HuH-7.5 (cell line): Measurements from ENCODE around the gene TMEM229B.

Source experiments
- DNase-seq: peaks from one replicate; pipeline ENCODE4 v3.0.0; 2011; ENCODE audit warnings: low spot score

The TMEM229B gene

DNA sequence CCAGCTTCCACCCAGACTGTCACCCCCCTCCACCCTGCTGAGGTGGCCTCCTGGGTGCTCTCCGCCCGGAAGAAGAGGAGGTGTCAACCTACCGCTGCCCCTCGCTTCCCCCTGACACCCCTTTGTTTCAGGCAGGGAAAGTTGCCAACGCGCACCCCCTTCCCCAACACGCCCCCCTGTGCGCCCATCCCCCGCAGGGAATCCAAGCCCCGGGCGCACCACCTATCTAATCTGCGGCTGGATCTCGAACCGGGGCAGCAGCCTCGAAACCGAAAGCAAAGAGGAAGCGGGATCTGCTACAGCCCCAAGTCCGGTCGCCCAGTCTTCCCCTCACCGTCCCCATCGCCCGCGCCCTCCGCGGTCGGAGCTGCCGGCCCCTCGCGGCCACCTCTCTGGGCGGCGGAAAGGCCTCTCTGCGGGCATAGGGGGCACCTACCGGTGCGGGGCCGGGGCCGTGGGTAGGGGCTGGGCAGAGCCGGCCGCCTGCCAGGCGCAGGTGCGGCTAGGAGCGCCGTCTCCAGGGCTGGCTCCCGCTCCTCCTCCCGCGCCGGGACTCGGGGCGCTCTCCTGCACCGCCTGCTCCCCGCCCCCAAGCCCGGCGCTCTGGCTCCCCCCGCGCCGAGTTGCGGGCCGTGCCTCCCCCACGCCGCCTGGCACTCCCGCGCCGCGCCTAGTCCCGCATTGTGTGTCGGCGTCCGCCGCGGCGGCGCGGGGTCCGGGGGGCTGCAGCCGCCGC lies 26.3 kb upstream of the TMEM229B start:
- no peak for DNase-seq

DNA sequence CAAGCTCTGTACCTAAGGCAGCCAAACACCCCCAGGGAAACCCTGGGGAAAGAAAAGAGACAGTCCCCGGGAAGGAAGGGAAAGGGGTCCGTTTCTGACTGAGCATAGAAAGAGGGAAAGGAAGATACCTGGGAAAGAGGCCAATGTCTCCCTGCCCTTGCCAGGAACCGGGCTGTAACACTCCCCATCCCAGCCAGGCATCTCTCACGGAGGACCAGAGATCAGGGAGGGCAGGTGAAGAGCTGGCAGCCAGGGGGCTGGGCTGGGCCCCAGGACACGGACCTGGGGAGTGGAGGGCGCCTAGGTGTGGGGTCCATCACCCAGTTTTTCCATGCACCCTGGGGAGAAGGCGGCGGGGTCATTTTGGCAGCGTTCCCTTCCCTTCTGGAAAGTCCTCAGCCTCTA lies 25.7 kb upstream of the TMEM229B start:
- no peak for DNase-seq

DNA sequence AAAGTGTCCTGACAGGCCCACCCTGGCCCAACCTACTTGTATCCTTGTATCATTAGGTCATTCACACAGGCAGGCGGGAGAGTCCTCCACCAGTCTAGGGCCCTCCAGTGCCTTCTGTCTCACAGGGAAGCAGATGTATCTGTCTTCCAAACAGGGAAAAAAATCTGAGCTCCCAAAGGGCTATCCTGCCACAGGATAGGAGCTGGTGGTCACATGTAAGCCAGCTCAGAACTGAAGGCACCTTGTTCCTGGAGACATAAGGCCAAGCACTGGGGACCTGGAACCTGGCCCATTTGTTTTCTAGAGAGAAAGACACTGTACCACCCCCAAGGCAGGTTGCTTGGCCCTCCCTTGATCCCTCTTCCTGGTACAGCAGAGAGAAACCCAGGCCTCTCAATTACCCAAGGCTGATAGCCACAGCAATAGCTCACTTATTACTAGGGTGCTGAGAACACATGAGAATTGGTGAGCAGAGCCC lies 25.1 kb upstream of the TMEM229B start:
- DNase-seq, result no peak

DNA sequence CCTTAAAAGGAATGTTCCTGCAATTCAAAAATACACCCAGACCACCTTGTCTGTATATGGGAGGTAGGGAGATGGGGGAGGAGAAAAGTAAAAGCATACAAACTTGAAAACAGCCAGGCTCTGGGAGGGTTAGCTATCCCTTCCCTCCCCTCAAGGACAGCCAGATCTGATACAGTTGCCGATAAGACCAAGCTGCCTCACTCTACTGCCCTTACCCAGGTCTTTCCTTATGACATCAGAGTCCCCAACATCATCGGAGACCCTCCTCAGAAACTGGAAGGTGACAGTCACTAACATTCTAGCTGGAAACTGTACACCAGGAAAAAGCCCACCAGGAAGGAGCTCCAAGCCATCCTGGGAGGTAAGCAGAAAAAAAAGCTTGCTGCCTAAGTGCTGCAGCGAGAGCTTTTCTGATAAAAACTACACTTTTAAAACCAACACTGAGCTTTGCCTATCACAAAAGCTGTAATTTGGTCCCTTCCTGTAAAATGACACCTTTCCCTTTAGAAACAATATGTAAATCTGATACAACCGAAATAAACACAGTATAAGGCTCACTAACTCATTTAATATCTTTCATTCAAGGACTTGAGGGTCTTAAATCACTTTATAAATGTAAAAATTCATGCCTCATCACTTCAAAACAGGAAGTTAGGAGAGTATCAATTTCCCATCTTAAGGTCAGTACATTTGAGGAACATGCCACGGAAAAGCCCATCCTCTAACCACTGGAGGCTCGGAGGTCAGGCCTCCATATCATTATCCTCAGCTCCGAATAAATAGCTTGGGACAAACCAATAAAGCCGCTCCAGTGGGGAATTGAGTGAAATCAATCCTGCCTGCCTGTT lies 24.2 kb upstream of the TMEM229B start:
- no peak for DNase-seq

DNA sequence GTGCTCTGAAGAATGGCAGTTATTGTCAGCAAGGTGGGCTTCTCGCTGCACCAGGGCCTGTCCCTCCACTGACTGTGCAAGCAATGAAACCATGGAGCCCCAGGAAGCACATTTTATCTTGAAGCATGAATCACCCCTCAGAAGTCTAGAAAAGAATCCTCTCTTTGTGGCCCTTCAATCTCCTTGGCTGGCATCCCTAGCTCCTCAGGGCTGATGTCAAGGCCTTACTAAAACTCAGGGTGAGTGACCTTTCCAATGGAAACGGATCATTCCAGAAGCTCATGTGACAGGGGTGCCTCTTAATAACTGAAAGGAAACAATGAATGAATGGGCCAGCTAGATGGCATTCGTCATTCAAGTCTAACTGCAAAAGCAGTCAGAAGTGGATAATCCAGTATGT lies 22.3 kb upstream of the TMEM229B start:
- no peak for DNase-seq

DNA sequence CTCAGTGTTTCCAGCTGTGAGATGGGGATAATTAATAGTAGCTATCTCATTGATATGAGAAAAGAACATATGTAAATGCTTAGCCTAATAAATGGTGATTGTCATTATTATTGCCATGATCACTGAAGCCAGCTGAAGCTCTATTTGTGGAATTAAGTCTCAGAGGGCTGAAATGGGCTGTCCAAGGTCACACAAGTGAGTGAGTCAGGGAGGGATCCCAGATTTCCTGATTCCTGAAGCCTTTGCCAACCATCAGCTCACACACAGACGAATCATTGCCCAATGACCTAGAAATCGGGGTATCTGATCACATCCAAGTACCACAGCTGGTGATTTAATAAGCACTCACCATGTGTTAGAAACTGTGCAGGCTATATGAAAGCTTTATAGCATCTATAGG lies 21.6 kb upstream of the TMEM229B start:
- DNase-seq, result no peak

DNA sequence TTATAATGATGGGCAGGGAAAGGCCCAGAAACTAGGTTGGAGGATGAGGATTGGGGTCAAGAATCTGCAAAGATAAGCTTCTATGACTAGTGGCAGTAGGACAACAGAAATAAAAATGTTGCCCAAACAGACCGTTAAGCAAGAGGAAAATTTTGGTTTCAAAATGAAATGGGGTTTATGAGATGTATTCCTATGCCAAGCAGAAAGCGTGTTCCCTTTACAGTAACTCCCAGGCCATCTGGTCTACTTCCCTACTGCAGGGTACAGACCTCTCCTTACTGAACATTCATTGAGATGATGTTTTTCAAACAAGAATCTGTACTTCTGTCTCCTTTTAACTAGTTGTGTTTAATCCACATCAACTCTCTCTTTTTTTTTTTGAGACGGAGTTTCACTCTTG lies 20.4 kb upstream of the TMEM229B start:
- DNase-seq, result no peak

DNA sequence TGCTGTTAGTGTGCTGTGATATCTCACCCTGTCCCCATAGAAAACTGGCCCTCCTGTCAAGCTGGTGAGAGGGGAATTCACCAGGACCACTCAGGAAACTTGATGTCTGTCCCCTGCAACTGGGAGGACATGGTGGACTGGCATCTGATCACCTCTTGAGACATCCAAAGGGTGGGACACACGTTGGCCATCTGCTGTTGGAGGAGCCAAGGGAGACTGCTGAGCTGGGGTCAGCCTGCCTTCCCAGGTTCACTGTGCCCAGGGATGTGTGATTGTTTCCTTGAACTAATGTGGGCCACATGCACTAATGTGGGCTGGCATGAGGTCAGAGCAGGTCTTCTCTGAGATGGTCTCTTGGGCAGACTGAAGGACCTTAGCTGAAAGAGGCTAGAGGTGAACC lies 16.7 kb upstream of the TMEM229B start:
- no peak for DNase-seq

DNA sequence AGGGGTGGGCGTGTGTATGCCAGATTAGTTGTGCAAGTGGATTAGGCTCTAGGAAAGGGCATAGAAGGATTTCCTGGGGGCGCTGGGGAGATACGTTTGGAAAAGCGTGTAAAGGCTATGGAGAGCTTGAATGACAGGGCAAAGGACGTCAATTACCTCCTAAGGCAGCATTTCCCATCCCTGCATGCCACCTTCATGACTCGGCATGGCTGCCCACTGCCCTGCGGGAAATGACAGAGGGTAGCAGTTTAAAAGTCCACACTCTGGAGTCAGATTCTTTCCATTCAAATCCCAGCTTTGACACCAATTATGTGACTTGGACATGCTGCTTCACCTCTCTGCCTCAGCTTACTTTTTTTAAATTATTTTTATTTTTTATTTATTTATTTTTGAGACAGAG lies 14.8 kb upstream of the TMEM229B start:
- DNase-seq, result no peak

DNA sequence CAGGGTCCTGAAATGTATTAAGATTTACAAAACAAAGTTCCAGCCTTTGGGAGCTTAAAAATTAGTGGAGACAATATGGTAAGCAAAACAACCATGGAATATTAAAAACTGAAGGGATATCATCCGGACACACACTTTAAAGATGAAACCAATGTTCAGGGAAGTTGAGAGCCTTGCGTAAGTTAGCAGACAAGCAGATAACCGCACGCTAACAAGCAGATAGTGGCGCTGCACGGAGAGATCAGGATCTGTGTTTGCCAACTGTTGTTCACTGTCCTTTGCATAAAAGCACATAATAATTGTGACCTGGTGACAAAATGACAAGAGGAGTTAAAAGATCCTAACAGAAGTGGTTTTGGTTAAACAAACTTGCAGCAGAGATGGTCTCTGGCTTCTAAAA lies 14.3 kb upstream of the TMEM229B start:
- no peak for DNase-seq

DNA sequence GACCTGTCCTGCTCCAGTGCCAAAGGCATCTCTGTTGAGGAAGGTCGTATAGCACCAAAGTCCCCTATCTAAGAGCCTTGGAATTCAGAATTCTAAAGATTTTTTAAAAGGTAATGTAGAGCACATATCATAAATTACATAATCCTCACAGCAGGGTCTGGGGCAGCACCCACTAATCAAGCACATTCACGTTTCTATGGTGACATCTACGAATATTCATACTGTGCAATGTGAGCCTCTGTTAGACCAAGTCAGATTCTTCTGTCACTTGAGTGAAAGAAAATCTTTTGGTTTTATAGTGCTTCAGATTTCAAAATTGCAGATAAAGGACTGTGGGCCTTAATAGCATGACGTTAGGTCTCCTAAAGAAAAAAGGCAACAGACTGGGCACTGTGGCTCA lies 13.1 kb upstream of the TMEM229B start:
- no peak for DNase-seq

DNA sequence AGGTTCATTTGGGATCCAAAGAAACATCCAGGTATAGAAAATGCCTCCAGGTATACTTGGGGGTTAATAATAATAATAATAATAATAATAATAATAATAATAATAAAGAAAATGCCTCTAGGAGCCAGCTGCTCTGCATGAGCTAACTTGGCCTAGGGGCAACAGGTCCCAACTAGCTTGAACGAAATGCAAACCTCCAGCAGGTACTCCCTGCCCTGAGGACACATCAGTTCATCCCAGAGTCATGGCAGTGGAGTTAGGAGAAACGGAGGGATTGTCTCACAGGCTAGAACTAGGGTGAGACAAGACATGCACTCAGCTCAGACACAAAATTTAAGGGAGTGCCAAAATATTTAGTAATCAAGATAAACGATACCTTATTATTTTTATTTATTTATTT lies 12.5 kb upstream of the TMEM229B start:
- no peak for DNase-seq

DNA sequence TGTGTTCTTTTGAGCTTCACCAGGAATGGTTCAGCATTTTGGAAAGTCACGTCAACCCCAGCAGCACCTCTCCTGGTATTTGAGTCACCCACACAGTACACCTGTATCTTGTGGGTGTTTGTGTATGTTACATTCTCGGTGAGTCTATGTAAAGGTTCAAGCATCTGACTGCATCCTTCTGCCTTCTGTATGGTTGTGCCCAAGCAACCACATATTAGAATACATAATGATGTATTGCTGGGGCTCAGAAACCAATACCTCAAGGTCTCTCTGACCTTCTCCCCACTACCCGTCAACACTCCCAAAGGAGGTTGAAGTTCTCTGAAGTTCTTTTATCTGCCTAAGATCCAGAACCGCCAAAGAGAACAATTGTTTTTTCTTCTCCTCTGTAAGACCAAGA lies 9.2 kb upstream of the TMEM229B start:
- no peak for DNase-seq

DNA sequence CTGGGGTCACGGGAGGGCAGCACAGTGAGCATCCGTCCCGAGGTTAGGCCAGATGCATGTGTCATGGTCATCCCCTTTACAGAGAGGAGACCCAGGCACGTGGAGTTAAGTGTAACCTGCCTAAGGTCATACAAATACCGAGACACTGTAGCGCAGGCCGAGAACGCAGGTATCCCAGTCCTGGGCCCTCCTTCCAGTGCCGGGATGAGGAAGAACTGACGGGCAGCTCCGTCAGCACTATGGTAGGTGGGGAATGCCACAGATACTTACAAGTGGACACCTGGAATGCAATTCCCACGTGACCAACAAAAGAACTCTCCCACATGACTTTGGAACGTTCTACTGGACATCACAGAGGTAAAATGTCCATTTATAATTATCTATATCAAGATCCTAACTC lies 8.7 kb upstream of the TMEM229B start:
- DNase-seq, result no peak

DNA sequence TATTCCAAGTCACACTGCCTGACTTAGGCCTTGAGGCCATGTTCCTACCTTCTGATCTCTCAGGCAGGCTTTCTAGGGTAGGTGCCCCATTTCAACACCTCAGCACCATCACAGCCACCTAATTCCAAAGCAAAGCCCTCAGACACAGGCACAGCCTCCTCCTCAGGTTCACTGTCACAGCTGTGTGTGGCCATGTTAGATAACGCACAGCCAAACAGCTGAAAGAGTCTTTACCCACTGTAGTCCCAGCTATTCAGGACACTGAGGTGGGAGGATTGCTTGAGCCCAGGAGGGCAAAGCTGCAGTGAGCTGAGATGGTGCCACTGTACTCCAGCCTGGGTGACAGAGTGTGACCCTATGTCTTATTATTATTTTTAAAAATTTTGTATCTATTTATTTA lies 7.3 kb upstream of the TMEM229B start:
- no peak for DNase-seq

DNA sequence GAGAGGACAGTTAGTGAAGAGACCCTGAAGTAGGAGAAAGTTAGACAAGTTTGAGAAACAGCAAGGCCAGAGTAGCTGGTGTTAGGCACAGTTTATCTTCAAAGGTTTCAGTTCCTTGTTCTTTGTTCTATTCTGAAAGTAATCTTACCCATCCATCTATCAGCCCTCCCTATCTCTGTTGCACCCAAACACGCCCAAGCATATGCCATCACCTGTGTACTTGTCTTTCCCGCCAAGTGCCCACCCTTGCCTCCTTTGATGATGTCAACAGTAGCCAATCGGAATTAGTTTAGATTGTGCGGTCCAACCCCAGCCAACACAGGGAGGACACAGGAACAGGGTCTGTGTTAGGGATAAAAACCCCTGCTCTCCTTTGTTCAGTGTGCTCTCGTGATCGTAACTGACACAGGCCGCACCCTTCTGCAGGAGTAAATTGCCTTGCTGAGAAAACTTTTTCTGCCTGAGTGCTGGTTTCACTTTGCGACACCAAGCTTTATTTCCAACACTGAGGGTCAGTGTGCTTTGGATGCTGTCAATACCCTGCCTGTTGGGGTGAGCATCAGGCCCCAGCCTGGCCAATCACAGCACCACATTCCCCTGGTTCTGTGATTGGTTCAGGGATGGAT lies 4.7 kb upstream of the TMEM229B start:
- no peak for DNase-seq

DNA sequence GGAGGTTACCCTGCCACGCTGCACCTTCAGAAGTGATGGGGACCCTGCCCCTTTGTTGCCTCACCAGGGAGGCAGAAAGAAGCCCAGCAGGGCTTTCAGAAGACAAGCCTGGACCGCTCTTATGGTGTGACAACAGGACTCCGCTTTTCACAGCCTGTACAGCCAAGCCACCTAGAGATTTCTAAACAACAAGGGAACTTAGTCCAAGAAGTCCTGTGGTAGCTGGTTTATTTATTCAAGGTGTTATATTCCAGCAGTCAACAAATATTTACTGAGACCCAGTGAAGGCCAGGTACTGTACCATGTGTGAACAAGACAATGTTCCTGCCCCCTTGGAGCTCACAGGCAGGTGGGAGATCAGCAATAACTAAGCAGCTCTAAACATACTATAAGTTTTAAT lies 4.0 kb upstream of the TMEM229B start:
- DNase-seq, result no peak

DNA sequence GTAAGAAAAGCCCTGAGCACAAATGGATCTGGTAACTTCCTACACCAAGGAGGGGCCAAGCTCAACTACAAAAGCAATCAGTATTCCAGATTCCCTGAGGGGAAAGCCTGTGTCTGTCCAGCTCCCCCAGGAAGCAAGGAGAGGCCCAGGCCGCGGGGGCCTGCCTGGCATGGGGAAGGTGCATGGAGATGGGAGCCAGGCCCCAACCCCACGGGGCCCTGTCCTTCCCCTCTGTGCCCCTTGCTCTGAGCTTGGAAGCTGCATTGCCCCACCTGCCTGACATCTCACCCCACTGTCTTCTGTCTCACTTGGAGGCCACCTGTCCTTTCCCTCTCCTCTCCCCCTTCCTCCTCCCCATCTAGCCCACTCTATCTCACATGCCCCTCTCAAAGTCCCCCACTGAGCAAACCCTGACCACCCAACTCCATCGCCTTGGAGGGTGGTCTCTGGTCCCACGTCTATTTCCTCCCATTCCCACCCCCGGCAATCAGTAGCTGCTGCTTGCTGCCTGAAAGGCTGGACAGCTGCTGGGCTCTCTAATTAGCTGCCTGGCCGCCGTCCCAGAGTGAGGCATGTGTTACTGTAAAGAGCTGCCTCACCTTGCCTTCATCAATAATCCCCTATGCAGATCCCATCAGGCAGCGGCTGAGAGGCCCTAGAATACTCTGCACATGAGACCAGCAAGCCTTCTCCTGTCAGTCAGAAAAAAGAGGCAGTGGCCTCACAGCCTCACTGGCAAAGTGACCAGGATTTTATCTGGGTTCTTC lies 3.4 kb upstream of the TMEM229B start:
- DNase-seq, result no peak

DNA sequence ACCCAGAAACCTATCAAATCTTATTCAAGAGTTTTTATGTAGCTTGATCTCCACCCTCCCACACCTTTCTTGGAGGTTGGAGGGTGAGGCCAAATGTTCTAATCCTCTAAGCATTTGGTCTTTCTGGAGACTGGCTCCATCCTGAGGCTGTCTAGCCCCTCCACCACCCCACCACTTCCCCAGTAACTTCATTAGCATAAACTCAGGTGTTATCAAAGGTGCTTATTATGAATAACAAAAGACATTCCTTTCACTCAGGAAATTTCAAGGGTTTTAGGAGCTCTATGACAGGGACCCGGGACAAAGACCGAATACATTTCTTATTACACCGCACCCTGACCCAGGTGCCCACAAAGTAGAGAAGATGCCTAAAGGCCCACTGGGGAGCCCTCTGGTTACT lies 2.8 kb upstream of the TMEM229B start:
- DNase-seq, result no peak

DNA sequence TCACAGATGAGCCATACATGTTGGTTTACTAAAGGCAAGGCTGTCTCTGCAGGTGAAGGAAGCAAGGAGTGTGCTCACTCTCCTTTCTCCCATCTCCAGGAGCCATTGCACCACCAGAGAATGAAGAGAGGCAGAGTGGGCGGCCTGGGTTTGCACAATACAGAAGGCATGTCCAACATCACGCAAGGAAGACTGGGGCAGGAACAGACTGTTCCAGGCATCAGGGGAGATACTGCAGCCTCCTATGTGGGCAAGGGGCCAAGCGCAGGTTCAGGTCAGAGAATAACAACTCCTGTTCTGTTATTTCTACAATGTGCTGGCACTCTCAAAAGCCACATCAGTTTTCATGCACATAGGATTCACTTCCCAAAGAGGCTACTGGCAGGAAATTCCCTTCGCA lies 1.7 kb upstream of the TMEM229B start:
- no peak for DNase-seq

DNA sequence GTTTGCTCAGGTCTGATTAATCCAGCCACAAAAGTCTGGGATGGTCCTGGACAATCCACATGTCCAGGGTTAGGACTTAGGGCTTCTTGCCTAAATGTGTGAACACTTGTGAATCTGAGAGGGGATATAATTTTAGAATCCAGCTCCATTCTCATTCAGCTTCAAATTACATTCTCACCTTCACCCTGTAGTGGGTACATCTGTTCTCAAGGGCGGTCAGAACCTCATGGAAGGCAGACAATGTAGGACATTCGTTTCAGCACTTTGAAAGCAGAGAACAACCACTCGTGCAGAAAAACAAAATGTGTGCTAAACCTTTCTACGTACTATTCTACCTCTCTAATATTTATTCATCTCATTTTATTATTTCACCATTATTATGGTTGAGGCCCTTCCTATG lies 1.2 kb downstream of the TMEM229B start:
- DNase-seq, result no peak

DNA sequence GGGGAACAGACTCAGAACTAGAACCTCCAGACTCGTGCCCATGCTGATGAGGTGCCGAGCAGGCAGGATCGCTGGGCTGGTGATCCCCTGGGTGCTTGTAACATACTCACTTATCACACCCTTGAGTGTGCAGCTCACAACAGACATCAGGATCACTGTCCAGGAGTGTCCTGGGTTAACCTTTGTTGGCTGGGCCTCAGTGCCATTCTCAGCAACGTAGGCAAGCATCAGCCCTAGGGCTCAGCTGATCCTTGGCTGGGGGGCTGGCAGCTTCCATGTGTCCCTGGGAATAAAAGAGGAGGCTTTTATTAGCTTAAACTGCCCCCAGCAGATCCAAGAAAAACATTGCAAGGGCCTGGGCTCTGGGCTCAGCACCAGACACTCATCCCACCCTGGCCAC lies 1.6 kb downstream of the TMEM229B start:
- no peak for DNase-seq
